Measurements from ENCODE around the gene RNU6-7.

GRCh38 chr14:32249371-32249770, 47.5 kb downstream of the RNU6-7 start:
- no peak for TF ChIP-seq CTCF (IDR thresholded peaks at IDR 0.05; ENCODE audit: poor library complexity)
- TF ChIP-seq EZH2phosphoT487 (IDR thresholded peaks at IDR 0.05; ENCODE audit: low read depth, severe bottlenecking, unreplicated experiment), result no peak
- TF ChIP-seq EZH2 (IDR thresholded peaks at IDR 0.05; ENCODE audit: borderline replicate concordance), result no peak

All from hepatocyte (in vitro differentiated cells).